Smooth muscle cell (in vitro differentiated cells): ENCODE data around the gene SEMA3D. TPM values are rescaled to one million over a fixed set of nuclear protein-coding genes. Genes with fewer than 3 reads are reported as not detected.
A peak's percentile ranks its signal among the peaks of the same experiment; 100 is the strongest.

Experiments used
- DNase-seq: peaks from one replicate; lab custom pipeline; 2025; ENCODE audit not compliant: unreplicated experiment; lab: John Stamatoyannopoulos, UW
- H2AFZ ChIP-seq: fragments of 200-600 bp; sonication (generic); 2 replicates; pipeline ENCODE4 v1.6.0; 2016; ENCODE audit warnings: antibody characterized with exemption, low read depth, mild to moderate bottlenecking
- H3F3A ChIP-seq: fragments of 200-600 bp; sonication (generic); 2 replicates; pipeline ENCODE4 v1.6.0; 2017; ENCODE audit warnings: antibody characterized with exemption, low read depth
- H3K27ac ChIP-seq: fragments of 200-600 bp; sonication (generic); 2 replicates; pipeline ENCODE4 v1.5.1; 2016; ENCODE audit warnings: low read depth, mild to moderate bottlenecking
- H3K27me3 ChIP-seq: fragments of 200-600 bp; sonication (generic); 2 replicates; pipeline ENCODE4 v1.6.1; 2016; ENCODE audit warnings: low read depth, mild to moderate bottlenecking
- H3K36me3 ChIP-seq: fragments of 200-600 bp; sonication (generic); 2 replicates; pipeline ENCODE4 v1.5.1; 2016; ENCODE audit warnings: low read depth
- H3K4me1 ChIP-seq: fragments of 200-600 bp; sonication (generic); 2 replicates; pipeline ENCODE4 v1.5.1; 2016; ENCODE audit warnings: low read depth
- H3K4me2 ChIP-seq: fragments of 200-600 bp; sonication (generic); 2 replicates; pipeline ENCODE4 v1.6.0; 2016; ENCODE audit warnings: mild to moderate bottlenecking
- H3K4me3 ChIP-seq: fragments of 200-600 bp; sonication (generic); 2 replicates; pipeline ENCODE4 v1.5.1; 2016; ENCODE audit warnings: mild to moderate bottlenecking
- H3K79me2 ChIP-seq: fragments of 200-600 bp; sonication (generic); 2 replicates; pipeline ENCODE4 v1.6.0; 2016; ENCODE audit warnings: low read depth, mild to moderate bottlenecking
- H3K9ac ChIP-seq: fragments of 200-600 bp; sonication (generic); 2 replicates; pipeline ENCODE4 v1.6.0; 2016; ENCODE audit warnings: low read depth
- H3K9me3 ChIP-seq: fragments of 200-600 bp; sonication (generic); replicated peaks from 2 replicates; pipeline ENCODE4 v1.5.1; 2016; ENCODE audit warnings: low read depth
- H4K20me1 ChIP-seq: fragments of 200-600 bp; sonication (generic); 2 replicates; pipeline ENCODE4 v1.6.0; 2016; ENCODE audit warnings: low read depth
- WGBS: methylation state at CpG from one replicate; pipeline ENCODE4 v1.1.7; 2016; ENCODE audit warnings: low lambda C conversion rate; 5-methylcytosine and 5-hydroxymethylcytosine counted together
- polyA plus RNA-seq: library from polyadenylated mRNA; unstranded; fragments of >200 nt; fragmentation: Nextera tagmentation; extraction: Ambion mirVana; gene quantifications from 2 replicates; pipeline ENCODE4 v1.2.1, GENCODE V29; 2016
- total RNA-seq: library from RNA; depleted of rRNA; stranded (reverse); fragments of >200 nt; gene quantifications from 2 replicates; pipeline ENCODE4 v1.2.3, GENCODE V29; 2014
- TF ChIP-seq, protein P1 (sequence below): fragments of 200-600 bp; sonication (generic); IDR thresholded peaks from 2 replicates; pipeline ENCODE4 v1.5.1; 2017; ENCODE audit warnings: borderline replicate concordance, mild to moderate bottlenecking, antibody characterized with exemption; ENCODE audit not compliant: insufficient read depth, poor library complexity, severe bottlenecking

The SEMA3D gene
- total and polyA plus RNA-seq, 2 experiments from 2014 or later = 9.8 to 106 TPM

DNA sequence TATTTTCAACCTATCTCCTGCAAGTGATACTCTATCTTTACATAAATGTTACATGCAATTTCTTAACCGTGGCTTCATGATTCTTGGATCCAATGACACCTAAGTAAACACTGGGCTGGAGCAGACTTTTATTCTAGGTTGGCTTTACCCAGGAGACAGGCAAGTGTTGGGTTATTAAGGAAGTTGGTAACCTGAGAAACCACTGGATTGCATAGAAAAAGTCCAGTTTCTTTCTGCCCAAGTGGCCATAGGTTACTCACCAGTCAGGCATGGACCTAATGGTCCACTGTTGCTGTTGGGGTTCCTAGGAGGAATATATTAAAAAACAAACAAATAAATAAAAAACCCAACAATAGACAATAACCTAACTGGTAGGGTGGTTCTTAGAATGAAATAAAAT, 112.8 kb downstream of the SEMA3D start:
- H3K9me3 ChIP-seq = no peaks in the 10 kb centered on the region
- TF ChIP-seq, protein P1, sequence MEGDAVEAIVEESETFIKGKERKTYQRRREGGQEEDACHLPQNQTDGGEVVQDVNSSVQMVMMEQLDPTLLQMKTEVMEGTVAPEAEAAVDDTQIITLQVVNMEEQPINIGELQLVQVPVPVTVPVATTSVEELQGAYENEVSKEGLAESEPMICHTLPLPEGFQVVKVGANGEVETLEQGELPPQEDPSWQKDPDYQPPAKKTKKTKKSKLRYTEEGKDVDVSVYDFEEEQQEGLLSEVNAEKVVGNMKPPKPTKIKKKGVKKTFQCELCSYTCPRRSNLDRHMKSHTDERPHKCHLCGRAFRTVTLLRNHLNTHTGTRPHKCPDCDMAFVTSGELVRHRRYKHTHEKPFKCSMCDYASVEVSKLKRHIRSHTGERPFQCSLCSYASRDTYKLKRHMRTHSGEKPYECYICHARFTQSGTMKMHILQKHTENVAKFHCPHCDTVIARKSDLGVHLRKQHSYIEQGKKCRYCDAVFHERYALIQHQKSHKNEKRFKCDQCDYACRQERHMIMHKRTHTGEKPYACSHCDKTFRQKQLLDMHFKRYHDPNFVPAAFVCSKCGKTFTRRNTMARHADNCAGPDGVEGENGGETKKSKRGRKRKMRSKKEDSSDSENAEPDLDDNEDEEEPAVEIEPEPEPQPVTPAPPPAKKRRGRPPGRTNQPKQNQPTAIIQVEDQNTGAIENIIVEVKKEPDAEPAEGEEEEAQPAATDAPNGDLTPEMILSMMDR = no peak
- no peaks in the 10 kb centered on the region for H3K79me2 ChIP-seq
- no peaks in the 10 kb centered on the region for H3F3A ChIP-seq
- DNase-seq = no peak
- WGBS = 94% methylated on average over 1 of the region's 1 CpG
- no peaks in the 10 kb centered on the region for H3K27me3 ChIP-seq
- no peak overlapping the region for H2AFZ ChIP-seq
- H4K20me1 ChIP-seq = no peaks in the 10 kb centered on the region
- no peaks in the 10 kb centered on the region for H3K36me3 ChIP-seq
- H3K27ac ChIP-seq = peak overlapping the region; percentile 81
- no peak overlapping the region for H3K4me2 ChIP-seq
- no peak overlapping the region for H3K4me3 ChIP-seq
- H3K4me1 ChIP-seq = no peaks in the 10 kb centered on the region
- no peak overlapping the region for H3K9ac ChIP-seq

GRCh38 chr7:85070967-85071628, 115.8 kb downstream of the SEMA3D start:
- Histone ChIP-seq H3K4me3 (no peak overlapping the region), H3K79me2 (no peaks in the 10 kb centered on the region), H3K27ac (peak overlapping the region; percentile 92), H3K4me2 (peak overlapping the region; percentile 27), H3K4me1 (peaks cover 6% of the 10 kb centered on the region), H3K9me3 (no peaks in the 10 kb centered on the region), H3K27me3 (no peaks in the 10 kb centered on the region), H3F3A (no peaks in the 10 kb centered on the region), H4K20me1 (no peaks in the 10 kb centered on the region), H2AFZ (no peak overlapping the region), H3K9ac (peak overlapping the region; percentile 61), H3K36me3 (no peaks in the 10 kb centered on the region)
- 55% methylated on average over 5 of the region's 5 CpGs for WGBS
- DNase-seq = no peak
- TF ChIP-seq, protein P1 = no peak

GRCh38 chr7:85068799-85069198, 118.1 kb downstream of the SEMA3D start:
- no peak overlapping the region for H3K9ac ChIP-seq
- no peaks in the 10 kb centered on the region for H3F3A ChIP-seq
- peaks cover 13% of the 10 kb centered on the region for H3K4me1 ChIP-seq
- no peaks in the 10 kb centered on the region for H3K79me2 ChIP-seq
- WGBS = 90% methylated on average over 1 of the region's 1 CpG
- H3K4me2 ChIP-seq = no peak overlapping the region
- H3K27ac ChIP-seq = peak overlapping the region; percentile 92
- no peak overlapping the region for H2AFZ ChIP-seq
- TF ChIP-seq, protein P1 = no peak
- no peaks in the 10 kb centered on the region for H3K9me3 ChIP-seq
- H3K4me3 ChIP-seq = no peak overlapping the region
- no peaks in the 10 kb centered on the region for H3K27me3 ChIP-seq
- no peak for DNase-seq
- no peaks in the 10 kb centered on the region for H3K36me3 ChIP-seq
- no peaks in the 10 kb centered on the region for H4K20me1 ChIP-seq

DNA sequence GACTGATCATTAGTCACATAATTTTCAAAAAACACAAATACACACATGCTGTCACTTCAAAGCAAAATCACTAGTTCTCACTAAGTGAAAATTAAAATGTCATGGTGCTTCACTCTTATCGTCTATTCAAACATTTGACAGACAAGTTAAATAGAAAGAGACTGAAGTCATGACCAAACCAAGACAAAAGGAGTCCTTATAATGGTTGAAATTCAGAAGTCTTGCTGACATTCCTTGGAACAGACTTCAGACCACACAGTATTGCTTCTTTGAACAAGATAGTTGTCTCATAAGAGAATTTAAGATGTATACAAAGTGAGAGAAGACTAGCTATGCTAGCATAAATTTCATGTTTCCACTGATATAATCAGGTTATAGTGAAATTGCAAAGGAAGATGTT, 119.5 kb downstream of the SEMA3D start:
- H3K4me1 ChIP-seq = peaks cover 13% of the 10 kb centered on the region
- no peaks in the 10 kb centered on the region for H3K9me3 ChIP-seq
- H4K20me1 ChIP-seq = no peaks in the 10 kb centered on the region
- H3K4me3 ChIP-seq = no peak overlapping the region
- DNase-seq = no peak
- no peaks in the 10 kb centered on the region for H3K79me2 ChIP-seq
- no peaks in the 10 kb centered on the region for H3F3A ChIP-seq
- H2AFZ ChIP-seq = no peak overlapping the region
- no peak overlapping the region for H3K4me2 ChIP-seq
- H3K9ac ChIP-seq = no peak overlapping the region
- TF ChIP-seq, protein P1 = no peak
- H3K27me3 ChIP-seq = no peaks in the 10 kb centered on the region
- no peaks in the 10 kb centered on the region for H3K36me3 ChIP-seq
- H3K27ac ChIP-seq = peak overlapping the region; percentile 92
- WGBS = 69% methylated on average over 1 of the region's 1 CpG
